ENCODE data around the gene ADRA2A.

The ADRA2A gene

DNA sequence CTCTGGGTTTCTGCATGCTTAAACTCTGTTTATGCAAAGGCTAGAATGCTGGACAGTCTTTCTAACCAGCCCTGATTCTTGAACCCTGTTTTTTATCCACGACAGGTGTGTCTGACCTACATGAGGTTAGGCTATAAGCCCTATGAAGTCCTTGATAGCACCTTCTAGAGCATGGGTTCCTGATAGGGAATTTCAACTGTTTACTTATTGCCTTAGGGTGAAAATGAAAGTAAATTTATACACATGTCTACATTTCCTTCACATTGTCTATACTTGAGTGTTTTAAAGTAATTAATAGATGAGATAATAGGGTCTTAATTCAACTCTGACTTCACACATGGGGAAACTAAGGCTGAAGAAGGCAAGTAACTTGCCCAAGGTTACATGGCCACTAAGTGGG, 35.5 kb downstream of the ADRA2A start:
- H3K9me3 ChIP-seq (ENCODE audit: control insufficient read depth, insufficient read depth, low read depth, low read length) = no peaks in the 10 kb centered on the region
- no peaks in the 10 kb centered on the region for H3K36me3 ChIP-seq (ENCODE audit: control insufficient read depth in 2 of 2, insufficient read depth in 1 of 2, low read length in 2 of 2)
- H3K4me1 ChIP-seq (ENCODE audit: control insufficient read depth, insufficient read depth, low read length) = no peaks in the 10 kb centered on the region
- H3K4me3 ChIP-seq (ENCODE audit: low read depth, low read length) = no peak overlapping the region
- no peak overlapping the region for H3K27ac ChIP-seq (ENCODE audit: extremely low read depth, low read depth, low read length)
- ChIA-PET CTCF (interaction anchor here (0.7 kb wide), 1 partner anchor 10 kb away, joined by 3 read pairs; no protein-coding TSS in a partner anchor), POLR2A (no interaction called here)
- TF ChIP-seq ZFP69B (tag by site-specific recombination; IDR thresholded peaks at IDR 0.05) (no peak), ZNF548 (tag by site-specific recombination; IDR thresholded peaks at IDR 0.05) (no peak), ZNF155 (tag by site-specific recombination; IDR thresholded peaks at IDR 0.05) (no peak), SP7 (tag by site-specific recombination; IDR thresholded peaks at IDR 0.05) (no peak), ZNF501 (tag by site-specific recombination; IDR thresholded peaks at IDR 0.05) (no peak), ZXDB (tag by site-specific recombination; IDR thresholded peaks at IDR 0.05) (no peak), ZNF521 (tag by site-specific recombination; IDR thresholded peaks at IDR 0.05) (no peak), ZNF114 (tag by site-specific recombination; IDR thresholded peaks at IDR 0.05) (no peak), ZNF423 (tag by site-specific recombination; IDR thresholded peaks at IDR 0.05) (no peak), ZNF121 (tag by site-specific recombination; IDR thresholded peaks at IDR 0.05) (no peak), ZNF132 (tag by site-specific recombination; IDR thresholded peaks at IDR 0.05; ENCODE audit: borderline replicate concordance) (no peak), MYNN (tag by site-specific recombination; IDR thresholded peaks at IDR 0.05; ENCODE audit: borderline replicate concordance) (no peak), YY1 (tag by site-specific recombination; IDR thresholded peaks at IDR 0.05) (no peak), ZNF140 (tag by site-specific recombination; IDR thresholded peaks at IDR 0.05) (no peak), ZNF792 (tag by site-specific recombination; IDR thresholded peaks at IDR 0.05) (no peak)
- TF ChIP-seq, protein P1, sequence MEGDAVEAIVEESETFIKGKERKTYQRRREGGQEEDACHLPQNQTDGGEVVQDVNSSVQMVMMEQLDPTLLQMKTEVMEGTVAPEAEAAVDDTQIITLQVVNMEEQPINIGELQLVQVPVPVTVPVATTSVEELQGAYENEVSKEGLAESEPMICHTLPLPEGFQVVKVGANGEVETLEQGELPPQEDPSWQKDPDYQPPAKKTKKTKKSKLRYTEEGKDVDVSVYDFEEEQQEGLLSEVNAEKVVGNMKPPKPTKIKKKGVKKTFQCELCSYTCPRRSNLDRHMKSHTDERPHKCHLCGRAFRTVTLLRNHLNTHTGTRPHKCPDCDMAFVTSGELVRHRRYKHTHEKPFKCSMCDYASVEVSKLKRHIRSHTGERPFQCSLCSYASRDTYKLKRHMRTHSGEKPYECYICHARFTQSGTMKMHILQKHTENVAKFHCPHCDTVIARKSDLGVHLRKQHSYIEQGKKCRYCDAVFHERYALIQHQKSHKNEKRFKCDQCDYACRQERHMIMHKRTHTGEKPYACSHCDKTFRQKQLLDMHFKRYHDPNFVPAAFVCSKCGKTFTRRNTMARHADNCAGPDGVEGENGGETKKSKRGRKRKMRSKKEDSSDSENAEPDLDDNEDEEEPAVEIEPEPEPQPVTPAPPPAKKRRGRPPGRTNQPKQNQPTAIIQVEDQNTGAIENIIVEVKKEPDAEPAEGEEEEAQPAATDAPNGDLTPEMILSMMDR (tag by site-specific recombination; IDR thresholded peaks at IDR 0.05) = no peak
- TF ChIP-seq, protein P2, sequence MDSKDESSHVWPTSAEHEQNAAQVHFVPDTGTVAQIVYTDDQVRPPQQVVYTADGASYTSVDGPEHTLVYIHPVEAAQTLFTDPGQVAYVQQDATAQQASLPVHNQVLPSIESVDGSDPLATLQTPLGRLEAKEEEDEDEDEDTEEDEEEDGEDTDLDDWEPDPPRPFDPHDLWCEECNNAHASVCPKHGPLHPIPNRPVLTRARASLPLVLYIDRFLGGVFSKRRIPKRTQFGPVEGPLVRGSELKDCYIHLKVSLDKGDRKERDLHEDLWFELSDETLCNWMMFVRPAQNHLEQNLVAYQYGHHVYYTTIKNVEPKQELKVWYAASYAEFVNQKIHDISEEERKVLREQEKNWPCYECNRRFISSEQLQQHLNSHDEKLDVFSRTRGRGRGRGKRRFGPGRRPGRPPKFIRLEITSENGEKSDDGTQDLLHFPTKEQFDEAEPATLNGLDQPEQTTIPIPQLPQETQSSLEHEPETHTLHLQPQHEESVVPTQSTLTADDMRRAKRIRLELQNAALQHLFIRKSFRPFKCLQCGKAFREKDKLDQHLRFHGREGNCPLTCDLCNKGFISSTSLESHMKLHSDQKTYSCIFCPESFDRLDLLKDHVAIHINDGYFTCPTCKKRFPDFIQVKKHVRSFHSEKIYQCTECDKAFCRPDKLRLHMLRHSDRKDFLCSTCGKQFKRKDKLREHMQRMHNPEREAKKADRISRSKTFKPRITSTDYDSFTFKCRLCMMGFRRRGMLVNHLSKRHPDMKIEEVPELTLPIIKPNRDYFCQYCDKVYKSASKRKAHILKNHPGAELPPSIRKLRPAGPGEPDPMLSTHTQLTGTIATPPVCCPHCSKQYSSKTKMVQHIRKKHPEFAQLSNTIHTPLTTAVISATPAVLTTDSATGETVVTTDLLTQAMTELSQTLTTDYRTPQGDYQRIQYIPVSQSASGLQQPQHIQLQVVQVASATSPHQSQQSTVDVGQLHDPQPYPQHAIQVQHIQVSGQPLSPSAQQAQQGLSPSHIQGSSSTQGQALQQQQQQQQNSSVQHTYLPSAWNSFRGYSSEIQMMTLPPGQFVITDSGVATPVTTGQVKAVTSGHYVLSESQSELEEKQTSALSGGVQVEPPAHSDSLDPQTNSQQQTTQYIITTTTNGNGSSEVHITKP (tag by site-specific recombination; IDR thresholded peaks at IDR 0.05) = no peak
- TF ChIP-seq, protein P3, sequence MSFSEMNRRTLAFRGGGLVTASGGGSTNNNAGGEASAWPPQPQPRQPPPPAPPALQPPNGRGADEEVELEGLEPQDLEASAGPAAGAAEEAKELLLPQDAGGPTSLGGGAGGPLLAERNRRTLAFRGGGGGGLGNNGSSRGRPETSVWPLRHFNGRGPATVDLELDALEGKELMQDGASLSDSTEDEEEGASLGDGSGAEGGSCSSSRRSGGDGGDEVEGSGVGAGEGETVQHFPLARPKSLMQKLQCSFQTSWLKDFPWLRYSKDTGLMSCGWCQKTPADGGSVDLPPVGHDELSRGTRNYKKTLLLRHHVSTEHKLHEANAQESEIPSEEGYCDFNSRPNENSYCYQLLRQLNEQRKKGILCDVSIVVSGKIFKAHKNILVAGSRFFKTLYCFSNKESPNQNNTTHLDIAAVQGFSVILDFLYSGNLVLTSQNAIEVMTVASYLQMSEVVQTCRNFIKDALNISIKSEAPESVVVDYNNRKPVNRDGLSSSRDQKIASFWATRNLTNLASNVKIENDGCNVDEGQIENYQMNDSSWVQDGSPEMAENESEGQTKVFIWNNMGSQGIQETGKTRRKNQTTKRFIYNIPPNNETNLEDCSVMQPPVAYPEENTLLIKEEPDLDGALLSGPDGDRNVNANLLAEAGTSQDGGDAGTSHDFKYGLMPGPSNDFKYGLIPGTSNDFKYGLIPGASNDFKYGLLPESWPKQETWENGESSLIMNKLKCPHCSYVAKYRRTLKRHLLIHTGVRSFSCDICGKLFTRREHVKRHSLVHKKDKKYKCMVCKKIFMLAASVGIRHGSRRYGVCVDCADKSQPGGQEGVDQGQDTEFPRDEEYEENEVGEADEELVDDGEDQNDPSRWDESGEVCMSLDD (tag by site-specific recombination; IDR thresholded peaks at IDR 0.05) = no peak
- TF ChIP-seq, protein P4, sequence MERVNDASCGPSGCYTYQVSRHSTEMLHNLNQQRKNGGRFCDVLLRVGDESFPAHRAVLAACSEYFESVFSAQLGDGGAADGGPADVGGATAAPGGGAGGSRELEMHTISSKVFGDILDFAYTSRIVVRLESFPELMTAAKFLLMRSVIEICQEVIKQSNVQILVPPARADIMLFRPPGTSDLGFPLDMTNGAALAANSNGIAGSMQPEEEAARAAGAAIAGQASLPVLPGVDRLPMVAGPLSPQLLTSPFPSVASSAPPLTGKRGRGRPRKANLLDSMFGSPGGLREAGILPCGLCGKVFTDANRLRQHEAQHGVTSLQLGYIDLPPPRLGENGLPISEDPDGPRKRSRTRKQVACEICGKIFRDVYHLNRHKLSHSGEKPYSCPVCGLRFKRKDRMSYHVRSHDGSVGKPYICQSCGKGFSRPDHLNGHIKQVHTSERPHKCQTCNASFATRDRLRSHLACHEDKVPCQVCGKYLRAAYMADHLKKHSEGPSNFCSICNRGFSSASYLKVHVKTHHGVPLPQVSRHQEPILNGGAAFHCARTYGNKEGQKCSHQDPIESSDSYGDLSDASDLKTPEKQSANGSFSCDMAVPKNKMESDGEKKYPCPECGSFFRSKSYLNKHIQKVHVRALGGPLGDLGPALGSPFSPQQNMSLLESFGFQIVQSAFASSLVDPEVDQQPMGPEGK (tag by site-specific recombination; IDR thresholded peaks at IDR 0.05) = no peak

Measured in HEK293 (cell line).